ENCODE results near the gene C19orf33.

C19orf33 gene

DNA sequence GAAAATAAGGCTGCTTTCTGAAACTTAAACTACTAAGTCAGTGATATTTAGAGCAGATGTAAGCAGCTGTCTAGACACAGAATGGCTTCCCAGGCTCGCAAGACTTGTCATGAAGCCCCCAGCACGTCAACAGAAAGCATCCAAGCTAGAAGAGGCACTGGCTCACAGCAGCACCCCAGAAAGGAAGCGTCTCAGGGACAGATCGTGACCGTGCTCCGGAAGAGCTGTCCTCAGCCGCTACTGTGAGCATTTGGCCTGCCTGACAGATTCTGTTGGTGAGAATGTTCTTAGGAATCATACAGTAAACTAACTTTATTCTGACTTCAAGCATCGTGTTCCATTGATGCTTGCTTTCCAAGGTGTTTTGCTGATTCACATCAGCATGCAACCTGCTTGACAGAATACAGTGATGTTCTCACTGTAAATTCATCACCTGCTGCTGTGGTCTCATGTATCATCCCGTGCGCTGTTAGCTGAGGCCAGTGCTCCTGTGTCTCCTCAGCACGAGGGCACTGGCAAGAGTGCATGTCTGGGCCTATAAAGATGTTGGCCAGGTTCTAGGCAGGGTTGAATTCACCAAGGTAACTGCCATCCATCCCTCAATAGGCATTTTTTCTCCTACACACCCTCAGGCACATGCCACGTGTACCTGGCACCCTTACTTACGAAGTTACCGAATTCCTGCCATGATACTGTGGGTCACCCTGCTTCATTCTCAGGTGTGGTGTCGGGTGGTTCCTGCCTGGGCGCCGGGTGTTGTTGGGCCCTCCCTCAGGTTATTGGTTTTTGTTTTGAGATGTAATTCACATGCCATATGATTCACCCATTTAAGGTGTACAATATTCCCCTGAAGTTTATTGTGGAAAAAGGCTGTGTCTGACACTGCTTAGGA, 23.8 kb upstream of the C19orf33 start:
- no peak for DNase-seq (ENCODE audit: low spot score)

DNA sequence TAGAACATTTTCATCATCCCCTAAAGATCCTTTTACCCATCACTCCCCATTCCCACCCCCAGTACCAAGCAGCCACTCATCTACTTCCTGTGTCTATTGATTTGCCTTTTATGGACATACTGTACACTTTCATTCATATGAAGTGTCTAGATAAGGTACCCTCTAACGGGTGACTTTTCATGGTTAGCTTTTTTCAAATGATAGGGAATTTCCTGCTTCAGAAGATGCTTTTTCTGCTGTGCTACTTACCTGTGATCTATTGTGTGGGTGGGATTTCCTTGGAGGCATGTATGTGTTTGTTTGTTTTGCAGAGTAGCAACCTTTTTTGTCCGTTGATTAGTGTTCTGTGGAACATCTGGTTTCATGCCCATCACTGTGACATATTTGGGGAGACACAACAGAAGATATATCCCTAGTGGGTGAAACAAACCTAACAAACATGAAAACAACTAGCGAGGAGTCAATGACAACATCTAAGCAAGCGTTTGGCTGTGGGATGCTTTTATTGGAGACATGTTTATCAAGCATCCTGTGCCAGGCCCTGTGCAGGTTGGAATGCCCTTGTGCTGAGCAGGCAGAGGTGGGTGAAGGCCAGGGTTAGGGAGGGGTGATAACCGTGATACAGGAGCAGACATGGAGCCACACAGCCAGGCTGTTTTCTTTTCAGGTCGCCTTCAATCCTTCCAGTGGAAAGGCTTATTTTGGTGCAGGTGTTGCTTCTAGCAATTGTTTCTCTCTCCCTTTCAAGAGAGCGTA, 22.1 kb upstream of the C19orf33 start:
- no peak for DNase-seq (ENCODE audit: low spot score)

DNA sequence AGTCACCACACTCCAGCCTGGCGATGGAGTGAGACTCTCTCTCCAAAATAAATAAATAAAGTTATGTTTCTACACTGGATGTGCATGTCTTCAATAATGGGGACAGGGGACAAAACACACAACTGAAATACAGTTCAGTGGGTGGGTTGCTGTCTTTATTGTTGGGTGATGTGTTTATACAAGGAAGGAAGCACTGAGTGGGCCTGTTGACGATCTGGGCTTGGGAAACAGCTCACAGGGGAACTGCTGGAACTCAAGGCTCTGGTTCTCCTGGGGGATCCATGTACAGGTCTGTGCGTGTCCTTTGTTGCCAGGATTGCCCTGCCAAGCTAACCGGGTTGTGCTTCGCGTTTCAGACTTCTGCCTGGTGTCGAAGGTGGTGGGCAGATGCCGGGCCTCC, 20.8 kb upstream of the C19orf33 start:
- no peak for DNase-seq (ENCODE audit: low spot score)

GRCh38 chr19:38284422-38284821, 19.6 kb upstream of the C19orf33 start:
- DNase-seq (ENCODE audit: low spot score) = no peak

DNA sequence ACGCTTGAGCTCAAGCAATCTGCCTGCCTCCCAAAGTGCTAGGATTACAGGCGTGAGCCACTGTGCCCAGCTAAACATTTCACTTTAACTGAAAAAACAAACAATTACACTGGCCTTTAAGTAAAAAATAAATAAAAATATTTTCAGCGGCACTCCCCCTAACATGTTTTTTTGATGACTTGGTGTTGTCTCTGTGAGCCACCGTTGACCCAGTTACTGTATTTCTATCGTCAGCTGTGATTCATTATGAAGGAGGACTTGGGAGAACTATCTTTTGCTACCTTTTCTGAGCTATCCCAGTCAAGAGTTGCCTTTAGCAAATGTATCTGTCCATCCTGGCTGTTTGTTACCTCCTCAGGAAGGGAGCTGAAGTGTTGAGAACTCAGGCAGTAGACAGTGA, 18.5 kb upstream of the C19orf33 start:
- peak; percentile 76 for DNase-seq (ENCODE audit: low spot score)

GRCh38 chr19:38287604-38288003, 16.4 kb upstream of the C19orf33 start:
- DNase-seq (ENCODE audit: low spot score) = no peak

DNA sequence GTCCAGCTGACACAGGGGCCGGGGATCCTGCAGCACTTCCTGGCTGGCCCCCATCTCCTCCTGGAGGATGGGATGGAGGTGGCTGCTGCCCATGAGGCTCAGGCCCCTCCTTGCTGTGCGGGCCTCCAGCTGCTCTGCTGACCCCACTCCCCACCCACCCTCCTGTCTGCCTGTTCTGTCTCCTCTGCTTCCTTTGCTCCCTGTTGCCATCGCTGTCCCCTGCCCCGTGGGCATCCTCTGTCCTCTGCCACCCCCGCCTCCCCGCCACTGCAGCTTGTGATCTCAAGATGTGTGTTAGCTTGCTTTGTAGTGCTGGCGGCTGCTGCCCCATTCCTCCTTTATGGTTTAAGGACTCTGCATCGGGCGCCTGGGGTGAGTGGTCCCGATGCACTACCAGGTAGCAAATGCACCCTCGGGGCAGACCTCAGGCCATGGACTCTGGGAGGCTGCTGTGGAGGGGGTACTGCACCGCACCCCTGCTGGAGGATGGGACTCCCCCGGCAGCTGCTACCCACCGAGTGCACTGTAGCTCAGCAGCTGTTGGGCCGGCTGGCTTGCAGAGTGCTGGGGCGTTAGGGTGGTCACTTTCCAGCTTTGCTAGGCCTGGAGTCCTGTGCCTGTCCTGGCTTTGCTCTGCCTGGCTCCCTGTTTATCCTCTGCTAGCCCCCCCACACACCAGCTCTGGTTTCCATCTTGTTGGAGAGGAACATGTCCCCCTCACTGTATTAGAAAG, 15.8 kb upstream of the C19orf33 start:
- no peak for DNase-seq (ENCODE audit: low spot score)

- DNase-seq (ENCODE audit: low spot score) = no peak
Measured at GRCh38 chr19:38289955-38290354, 14.1 kb upstream of the C19orf33 start.

DNA sequence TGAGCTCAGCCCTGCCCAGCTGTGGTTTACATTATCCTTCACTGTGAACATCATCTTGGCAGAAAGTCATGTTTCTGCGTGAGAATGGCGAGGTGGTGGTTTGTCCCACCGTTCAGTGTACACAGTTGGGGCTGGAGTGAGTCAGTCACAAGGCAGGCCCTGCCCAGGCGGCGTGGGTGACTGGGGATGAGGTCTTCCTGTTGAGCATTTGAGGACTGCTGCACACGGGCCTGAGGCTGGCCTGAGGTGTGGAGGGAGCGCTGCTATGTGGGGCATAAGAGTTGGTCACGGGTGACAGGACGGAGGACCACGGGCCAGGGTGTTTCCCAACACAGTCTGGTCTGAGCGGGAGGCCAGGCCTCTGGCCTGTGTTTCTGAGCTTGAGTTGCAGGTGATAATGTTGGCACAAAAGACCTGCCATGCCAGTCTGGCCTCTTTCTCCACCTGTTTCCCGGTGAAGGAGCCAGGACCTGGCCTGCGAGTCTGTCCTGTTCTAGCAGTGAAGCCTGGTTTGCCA, 13.4 kb upstream of the C19orf33 start:
- DNase-seq (ENCODE audit: low spot score) = peak; percentile 95

- no peak for DNase-seq (ENCODE audit: low spot score)
Measured at GRCh38 chr19:38291855-38292254, 12.2 kb upstream of the C19orf33 start.

DNA sequence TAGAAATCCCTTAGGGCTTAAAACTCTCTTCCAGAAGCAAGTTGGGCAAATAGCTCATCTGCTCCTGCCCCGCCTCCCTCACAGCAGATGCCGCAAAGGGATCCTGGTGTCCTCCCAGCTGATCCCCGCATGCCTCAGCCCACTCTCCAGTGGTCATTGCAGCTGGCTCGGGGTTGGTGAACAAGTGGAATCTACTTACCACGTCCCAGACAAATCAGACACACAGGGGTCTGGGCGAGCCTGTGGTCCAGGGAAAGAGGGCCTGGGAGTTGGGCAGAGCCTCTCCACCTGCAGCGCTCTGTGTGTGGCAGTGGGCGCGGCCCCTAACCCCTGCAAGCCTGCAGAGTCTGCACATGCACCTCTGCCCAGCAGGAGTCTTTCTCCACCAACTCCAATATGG, 10.8 kb upstream of the C19orf33 start:
- DNase-seq (ENCODE audit: low spot score) = no peak

DNA sequence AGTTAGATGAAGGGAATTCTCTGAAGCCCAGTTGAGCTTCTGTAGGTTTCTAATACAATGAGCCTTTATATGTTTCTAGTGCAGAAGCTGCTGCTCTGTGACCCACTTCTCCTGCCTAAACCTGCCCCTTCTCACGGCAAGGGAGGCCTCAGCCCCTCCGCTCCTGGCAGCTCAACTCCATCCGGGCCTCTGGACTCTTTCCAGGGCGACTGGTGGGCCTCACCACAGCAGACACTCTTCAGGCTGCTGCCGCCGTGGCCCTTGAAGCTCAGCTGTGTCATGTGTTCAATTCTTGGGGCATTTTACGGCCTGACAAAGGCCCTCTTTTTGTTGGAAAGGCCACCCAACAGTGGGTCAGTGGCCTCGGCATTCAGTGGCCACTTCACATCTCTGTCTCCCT, 10.0 kb upstream of the C19orf33 start:
- no peak for DNase-seq (ENCODE audit: low spot score)

- no peak for DNase-seq (ENCODE audit: low spot score)
Measured at GRCh38 chr19:38298821-38299680, 5.0 kb upstream of the C19orf33 start.

DNA sequence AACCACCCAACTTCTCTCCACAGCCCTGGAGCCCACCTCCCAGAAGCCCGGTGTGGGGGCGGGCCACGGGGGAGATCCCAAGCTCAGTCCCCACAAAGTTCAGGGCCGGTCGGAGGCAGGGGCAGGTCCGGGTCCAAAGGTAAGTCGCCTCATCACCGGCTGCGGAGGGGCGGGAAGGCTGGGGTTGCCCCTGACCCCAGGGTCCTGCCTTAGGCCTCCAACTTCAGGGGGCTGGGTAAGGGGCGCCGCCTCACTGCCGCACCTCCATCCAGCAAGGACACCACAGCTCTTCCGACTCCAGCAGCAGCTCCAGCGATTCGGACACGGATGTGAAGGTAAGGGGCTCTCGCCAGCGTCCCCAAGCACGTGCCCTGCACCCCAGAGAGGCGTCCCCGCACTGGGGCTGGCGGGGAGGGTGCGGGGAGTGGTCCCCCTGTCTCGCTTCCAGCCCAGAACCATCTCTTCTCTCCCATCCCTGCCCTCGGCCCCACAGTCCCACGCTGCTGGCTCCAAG, 358 bp downstream of the C19orf33 start:
- no peak for DNase-seq (ENCODE audit: low spot score)

- no peak for DNase-seq (ENCODE audit: low spot score)
Measured at GRCh38 chr19:38304866-38305429, 897 bp downstream of the C19orf33 start.

- no peak for DNase-seq (ENCODE audit: low spot score)
Measured at GRCh38 chr19:38306236-38306635, 2.2 kb downstream of the C19orf33 start.

DNA sequence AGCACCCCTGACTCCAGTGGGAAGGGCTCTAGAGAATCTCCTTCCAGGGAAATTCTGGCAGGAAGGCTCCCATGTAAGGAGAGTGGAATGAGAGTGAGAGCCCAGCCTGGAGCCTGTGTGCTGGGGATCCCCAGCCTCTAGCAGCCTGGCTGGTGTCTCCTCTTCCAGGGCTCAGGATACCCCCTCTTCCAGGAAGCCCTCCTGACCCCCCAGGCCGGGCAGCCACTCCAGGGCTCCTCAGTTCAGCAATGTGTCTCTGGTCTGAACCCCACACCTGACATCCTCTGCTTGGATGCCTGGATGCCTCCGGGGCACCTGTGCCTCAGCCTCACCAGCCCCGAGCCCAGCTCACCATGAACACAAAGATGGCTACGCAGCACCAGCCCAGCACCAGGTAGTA, 3.0 kb downstream of the C19orf33 start:
- no peak for DNase-seq (ENCODE audit: low spot score)

GRCh38 chr19:38307597-38307996, 3.5 kb downstream of the C19orf33 start:
- DNase-seq (ENCODE audit: low spot score) = no peak

DNA sequence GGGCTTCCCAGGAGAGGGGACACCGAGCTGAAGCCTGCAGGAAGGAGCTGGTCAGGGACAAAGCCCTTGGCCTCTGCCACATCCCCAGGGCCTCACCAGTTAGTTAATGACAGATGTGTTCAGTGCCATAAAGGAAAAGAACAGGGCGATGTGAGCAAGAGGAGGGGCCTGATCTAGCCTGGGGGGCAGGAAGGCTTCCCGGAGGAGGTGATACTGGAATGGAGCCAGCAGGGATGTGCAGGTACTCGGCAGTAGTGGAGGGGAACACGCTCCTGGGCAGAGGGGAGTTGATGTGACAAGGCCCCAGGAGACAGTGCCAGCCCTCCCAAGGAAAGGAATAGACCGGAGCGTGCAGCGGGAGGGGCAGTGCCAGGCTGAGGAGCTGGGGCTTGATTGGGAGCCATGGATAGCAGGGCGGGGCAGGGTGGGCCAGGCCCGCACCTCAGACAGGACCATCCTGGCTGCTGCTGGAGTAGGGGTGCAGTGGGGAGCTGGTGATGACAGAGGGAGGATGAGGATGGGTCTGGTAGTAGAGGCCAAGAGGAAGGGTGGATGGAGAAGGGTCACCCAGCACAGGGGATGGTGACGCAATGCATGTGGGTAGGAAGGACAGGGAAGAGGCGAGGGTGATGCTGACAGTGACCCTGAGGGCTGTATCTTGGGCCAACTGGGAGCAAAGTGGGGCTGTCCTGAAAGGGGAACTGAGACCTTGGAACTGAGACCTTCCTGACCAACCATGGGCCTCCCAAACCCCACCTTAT, 4.1 kb downstream of the C19orf33 start:
- no peak for DNase-seq (ENCODE audit: low spot score)

All from AG20443 (cell line).